B cell (primary cell): ENCODE measurements around the gene DDX25. TPM values are rescaled to one million over a fixed set of nuclear protein-coding genes. Genes with fewer than 3 reads are reported as not detected.

Experiments
- ATAC-seq: fragments of 200-7000 bp; cut with Tn5 transposase; one replicate; pipeline ENCODE4 v1.10.0; 2021; ENCODE audit warnings: low read depth, mild to moderate bottlenecking, moderate number of reproducible peaks, moderate library complexity
- CTCF ChIA-PET: fragments of 350-600 bp; sonication (Branson Sonifier 250); formaldehyde crosslinking; loops from one replicate; lab custom pipeline; 2021; ENCODE audit warnings: antibody characterized with exemption, inconsistent platforms; lab: Charles Lee
- POLR2A ChIA-PET: fragments of 350-600 bp; sonication (Branson Sonifier 250); formaldehyde crosslinking; loops from one replicate; lab custom pipeline; 2021; ENCODE audit warnings: antibody characterized with exemption; lab: Charles Lee
- DNase-seq: peaks from one replicate; pipeline ENCODE4 v3.0.0; 2013
- H2AFZ ChIP-seq: 2 replicates; pipeline ENCODE4 v1.6.1; 2012; ENCODE audit warnings: mild to moderate bottlenecking, low read depth, low read length; ENCODE audit not compliant: insufficient read depth, poor library complexity, severe bottlenecking
- H3K27ac ChIP-seq, 2 donors: 1 replicate in 1 of 2; 2 replicates in 1 of 2; pipeline ENCODE4 v1.5.1; 2012 to 2013; ENCODE audit warnings: low read length in 2 of 2, mild to moderate bottlenecking in 2 of 2, moderate library complexity in 1 of 2
- H3K27me3 ChIP-seq, 4 experiments: fragments of 200-600 bp in 1 of 4; sonication (generic) in 1 of 4; replicated peaks in 1 of 4; 1 replicate in 2 of 4; 2 replicates in 2 of 4; pipeline versions ENCODE4 v1.6.1 to v1.7.0; 2013 to 2016; ENCODE audit warnings: low read length in 3 of 4, mild to moderate bottlenecking in 2 of 4, mixed read lengths in 1 of 4, moderate library complexity in 1 of 4; ENCODE audit not compliant: insufficient read depth in 4 of 4, control insufficient read depth in 3 of 4; ENCODE audit errors: control extremely low read depth in 1 of 4
- H3K36me3 ChIP-seq, 2 experiments: replicated peaks in 1 of 2; 1 replicate in 1 of 2; 2 replicates in 1 of 2; pipeline versions ENCODE4 v1.6.1 to v1.7.1; 2013; ENCODE audit warnings: low read length in 1 of 2; ENCODE audit not compliant: insufficient read depth in 2 of 2, control insufficient read depth in 1 of 2; ENCODE audit errors: control extremely low read depth in 1 of 2, extremely low read depth in 1 of 2
- H3K4me1 ChIP-seq, 2 donors: fragments of 200-600 bp in 1 of 2; sonication (generic) in 1 of 2; 1 replicate in 1 of 2; 2 replicates in 1 of 2; pipeline versions ENCODE4 v1.5.1 to v1.6.1; 2013 to 2017; ENCODE audit warnings: low read length in 2 of 2; ENCODE audit not compliant: control insufficient read depth in 2 of 2, insufficient read depth in 2 of 2
- H3K4me2 ChIP-seq: replicated peaks from 2 replicates; pipeline ENCODE3; 2012; ENCODE audit warnings: mild to moderate bottlenecking, low read depth, low read length; ENCODE audit not compliant: poor library complexity, severe bottlenecking
- H3K4me3 ChIP-seq, 5 experiments: fragments of 200-600 bp in 1 of 5; sonication (generic) in 1 of 5; 1 replicate in 3 of 5; 2 replicates in 2 of 5; pipeline versions ENCODE4 v1.5.1 to v1.7.0; 2011 to 2016; ENCODE audit warnings: low read length in 4 of 5, mild to moderate bottlenecking in 4 of 5, low read depth in 2 of 5, control low read depth in 1 of 5, moderate library complexity in 1 of 5; ENCODE audit not compliant: insufficient read depth in 1 of 5; ENCODE audit errors: control extremely low read depth in 1 of 5, extremely low read depth in 1 of 5
- H3K79me2 ChIP-seq: fragments of 200-600 bp; sonication (generic); one replicate; pipeline ENCODE4 v1.6.0; 2016; ENCODE audit warnings: low read length; ENCODE audit not compliant: control insufficient read depth, insufficient read depth
- H3K9ac ChIP-seq: fragments of 200-600 bp; sonication (generic); 2 replicates; pipeline ENCODE4 v1.6.1; 2017; ENCODE audit warnings: mild to moderate bottlenecking, low read length, moderate library complexity
- H3K9me3 ChIP-seq, 3 donors: one replicate each; pipeline versions ENCODE4 v1.6.1 to v1.7.1; 2013; ENCODE audit warnings: low read length in 2 of 3; ENCODE audit not compliant: control insufficient read depth in 2 of 3, insufficient read depth in 1 of 3; ENCODE audit errors: control extremely low read depth in 1 of 3
- H4K20me1 ChIP-seq: 2 replicates; pipeline ENCODE4 v1.6.0; 2012; ENCODE audit warnings: mild to moderate bottlenecking, low read length; ENCODE audit not compliant: insufficient read depth, control insufficient read depth, poor library complexity, severe bottlenecking
- H3K27ac Mint-ChIP-seq: one replicate; pipeline ENCODE4 v1.8.0; 2021; ENCODE audit warnings: mixed read lengths
- H3K27me3 Mint-ChIP-seq: one replicate; pipeline ENCODE4 v1.8.0; 2021; ENCODE audit warnings: mixed read lengths
- H3K4me1 Mint-ChIP-seq: one replicate; pipeline ENCODE4 v1.8.0; 2021; ENCODE audit warnings: mixed read lengths
- H3K4me3 Mint-ChIP-seq: one replicate; pipeline ENCODE4 v1.8.0; 2021; ENCODE audit warnings: mixed read lengths
- H3K9me3 Mint-ChIP-seq: one replicate; pipeline ENCODE4 v1.8.0; 2022; ENCODE audit warnings: mixed read lengths; ENCODE audit not compliant: insufficient read depth
- EZH2 ChIP-seq: IDR thresholded peaks from 2 replicates; pipeline ENCODE4 v1.6.1; 2012; ENCODE audit warnings: borderline replicate concordance, low read depth, mild to moderate bottlenecking, moderate library complexity, low read length; ENCODE audit not compliant: insufficient read depth, poor library complexity, severe bottlenecking
- WGBS: methylation state at CpG from one replicate; pipeline ENCODE4 v1.1.5; 2013; ENCODE audit warnings: missing lambda C conversion rate; ENCODE audit not compliant: insufficient coverage; 5-methylcytosine and 5-hydroxymethylcytosine counted together
- intact Hi-C: fragments of 100-400 bp; cut with micrococcal nuclease; formaldehyde crosslinking; loops from one replicate; pipeline ENCODE4 v1.10.0; 2022
- polyA plus RNA-seq: library from polyadenylated mRNA; depleted of rRNA; stranded (reverse); fragments of >200 nt; gene quantifications from 2 replicates; pipeline ENCODE4 v1.2.3, GENCODE V29; 2012
- total RNA-seq, 2 donors: library from RNA; stranded (reverse); fragments of 120-200 nt in 1 of 2; gene quantifications; 1 replicate in 1 of 2; 2 replicates in 1 of 2; pipeline versions ENCODE4 v1.2.3 to v1.2.4, GENCODE V29; 2013 to 2022
- TF ChIP-seq, protein P1 (sequence below): fragments of 200-600 bp; IDR thresholded peaks from one replicate; pipeline ENCODE4 v1.8.0; 2022; ENCODE audit warnings: antibody characterized with exemption, mild to moderate bottlenecking

DDX25 gene
- total and polyA plus RNA-seq, 2 donors (not counting 1 experiment from before 2014, with no cell fraction given) = not detected

DNA sequence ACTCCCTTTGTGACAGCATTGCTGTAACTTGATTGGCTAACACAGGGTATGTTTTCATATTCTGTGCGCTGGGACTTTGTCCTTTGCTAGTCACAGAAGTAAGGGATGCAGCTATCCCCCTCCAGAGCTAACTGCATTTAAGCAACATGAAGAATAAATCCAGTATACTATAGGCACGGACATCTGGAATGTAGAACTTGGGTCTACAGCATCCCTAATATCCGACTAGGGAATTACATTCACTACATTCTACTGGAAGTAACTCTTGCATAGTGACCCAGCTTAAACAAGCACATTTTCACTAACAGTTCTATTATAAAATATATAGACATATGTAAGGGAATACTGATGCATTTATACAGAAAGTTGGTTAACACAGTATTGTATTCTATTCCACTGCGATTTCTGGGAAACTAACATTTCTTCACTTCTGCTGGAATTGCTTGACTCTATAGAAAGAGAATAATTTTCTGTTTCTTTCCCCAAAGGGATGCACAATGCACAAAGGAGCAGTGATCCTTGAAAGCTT, 54.6 kb downstream of the DDX25 start:
- no peaks in the 10 kb centered on the region for H3K36me3 ChIP-seq
- H2AFZ ChIP-seq = no peak overlapping the region
- CTCF ChIA-PET = no interaction called here
- TF ChIP-seq EZH2 = no peak
- TF ChIP-seq, protein P1, sequence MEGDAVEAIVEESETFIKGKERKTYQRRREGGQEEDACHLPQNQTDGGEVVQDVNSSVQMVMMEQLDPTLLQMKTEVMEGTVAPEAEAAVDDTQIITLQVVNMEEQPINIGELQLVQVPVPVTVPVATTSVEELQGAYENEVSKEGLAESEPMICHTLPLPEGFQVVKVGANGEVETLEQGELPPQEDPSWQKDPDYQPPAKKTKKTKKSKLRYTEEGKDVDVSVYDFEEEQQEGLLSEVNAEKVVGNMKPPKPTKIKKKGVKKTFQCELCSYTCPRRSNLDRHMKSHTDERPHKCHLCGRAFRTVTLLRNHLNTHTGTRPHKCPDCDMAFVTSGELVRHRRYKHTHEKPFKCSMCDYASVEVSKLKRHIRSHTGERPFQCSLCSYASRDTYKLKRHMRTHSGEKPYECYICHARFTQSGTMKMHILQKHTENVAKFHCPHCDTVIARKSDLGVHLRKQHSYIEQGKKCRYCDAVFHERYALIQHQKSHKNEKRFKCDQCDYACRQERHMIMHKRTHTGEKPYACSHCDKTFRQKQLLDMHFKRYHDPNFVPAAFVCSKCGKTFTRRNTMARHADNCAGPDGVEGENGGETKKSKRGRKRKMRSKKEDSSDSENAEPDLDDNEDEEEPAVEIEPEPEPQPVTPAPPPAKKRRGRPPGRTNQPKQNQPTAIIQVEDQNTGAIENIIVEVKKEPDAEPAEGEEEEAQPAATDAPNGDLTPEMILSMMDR = no peak
- no peak overlapping the region for H3K4me3 Mint-ChIP-seq
- peaks cover 0 to 1% (median 0%) of the 10 kb centered on the region in 3 donors for H3K9me3 ChIP-seq
- no peak overlapping the region for H3K27ac Mint-ChIP-seq
- no peaks in the 10 kb centered on the region for H3K4me1 Mint-ChIP-seq
- no peaks in the 10 kb centered on the region for H4K20me1 ChIP-seq
- intact Hi-C loops = no loop called here
- no peaks in the 10 kb centered on the region for H3K4me1 ChIP-seq
- DNase-seq (no peak), ATAC-seq (no peak)
- no peak overlapping the region for H3K4me3 ChIP-seq
- H3K9ac ChIP-seq = no peak overlapping the region
- WGBS = no CpG with 5 or more reads among the region's 4 CpGs
- POLR2A ChIA-PET = interaction anchor here (0.6 kb wide), 1 partner anchor 256 kb away, joined by 4 read pairs; no protein-coding TSS in a partner anchor
- H3K27me3 ChIP-seq = no peaks in the 10 kb centered on the region
- peaks cover 3% of the 10 kb centered on the region for H3K27me3 Mint-ChIP-seq
- no peak overlapping the region for H3K27ac ChIP-seq
- H3K79me2 ChIP-seq = no peaks in the 10 kb centered on the region
- H3K4me2 ChIP-seq = no peak overlapping the region
- peaks cover 2% of the 10 kb centered on the region for H3K9me3 Mint-ChIP-seq

DNA sequence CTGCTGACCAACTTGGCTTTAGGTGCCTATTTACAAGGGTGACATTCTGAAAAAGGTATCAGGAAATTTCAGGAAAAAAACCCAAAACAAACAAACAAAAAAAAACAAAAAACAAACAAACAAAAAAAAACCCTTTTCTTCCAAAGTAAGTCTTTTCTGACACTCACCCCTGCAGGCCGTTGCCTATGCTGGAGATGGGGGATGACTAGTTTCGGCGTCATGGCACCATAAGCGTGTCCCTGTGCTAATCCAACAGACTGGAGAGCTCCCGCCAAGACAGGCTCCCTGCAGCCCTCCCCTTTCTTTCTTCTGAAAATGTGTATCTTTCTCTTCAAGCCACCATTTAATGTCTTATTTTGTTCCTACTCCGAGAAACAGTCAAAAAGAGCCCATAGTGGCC, 55.2 kb downstream of the DDX25 start:
- WGBS = 95% methylated on average over 5 of the region's 6 CpGs
- Mint-ChIP-seq H3K9me3 (peaks cover 2% of the 10 kb centered on the region), H3K4me1 (no peaks in the 10 kb centered on the region), H3K27me3 (peaks cover 4% of the 10 kb centered on the region), H3K4me3 (no peak overlapping the region), H3K27ac (no peak overlapping the region)
- no peaks in the 10 kb centered on the region for H3K27me3 ChIP-seq
- H3K9me3 ChIP-seq = peaks cover 0 to 1% (median 0%) of the 10 kb centered on the region in 3 donors
- no peak overlapping the region for H3K4me3 ChIP-seq
- H3K36me3 ChIP-seq = no peaks in the 10 kb centered on the region
- H3K4me1 ChIP-seq = no peaks in the 10 kb centered on the region
- no peak overlapping the region for H3K27ac ChIP-seq
- no peak overlapping the region for H3K4me2 ChIP-seq
- H2AFZ ChIP-seq = no peak overlapping the region
- H4K20me1 ChIP-seq = no peaks in the 10 kb centered on the region
- H3K9ac ChIP-seq = no peak overlapping the region
- CTCF ChIA-PET = no interaction called here
- TF ChIP-seq, protein P1 = no peak
- no peak for TF ChIP-seq EZH2
- no peak for ATAC-seq
- DNase-seq = no peak
- POLR2A ChIA-PET = no interaction called here
- intact Hi-C loops = no loop called here
- no peaks in the 10 kb centered on the region for H3K79me2 ChIP-seq
